GM20000 (cell line): Measurements from ENCODE around the gene TNFRSF6B.

Experiments
- DNase-seq: peaks from one replicate; pipeline ENCODE4 v3.0.0; 2012; ENCODE audit warnings: low spot score
- TF ChIP-seq, protein P1 (sequence below): IDR thresholded peaks from 2 replicates; pipeline ENCODE4 v1.5.1; 2012; ENCODE audit warnings: mild to moderate bottlenecking, control low read depth; ENCODE audit errors: extremely low read depth, missing control alignments

Gene TNFRSF6B

DNA sequence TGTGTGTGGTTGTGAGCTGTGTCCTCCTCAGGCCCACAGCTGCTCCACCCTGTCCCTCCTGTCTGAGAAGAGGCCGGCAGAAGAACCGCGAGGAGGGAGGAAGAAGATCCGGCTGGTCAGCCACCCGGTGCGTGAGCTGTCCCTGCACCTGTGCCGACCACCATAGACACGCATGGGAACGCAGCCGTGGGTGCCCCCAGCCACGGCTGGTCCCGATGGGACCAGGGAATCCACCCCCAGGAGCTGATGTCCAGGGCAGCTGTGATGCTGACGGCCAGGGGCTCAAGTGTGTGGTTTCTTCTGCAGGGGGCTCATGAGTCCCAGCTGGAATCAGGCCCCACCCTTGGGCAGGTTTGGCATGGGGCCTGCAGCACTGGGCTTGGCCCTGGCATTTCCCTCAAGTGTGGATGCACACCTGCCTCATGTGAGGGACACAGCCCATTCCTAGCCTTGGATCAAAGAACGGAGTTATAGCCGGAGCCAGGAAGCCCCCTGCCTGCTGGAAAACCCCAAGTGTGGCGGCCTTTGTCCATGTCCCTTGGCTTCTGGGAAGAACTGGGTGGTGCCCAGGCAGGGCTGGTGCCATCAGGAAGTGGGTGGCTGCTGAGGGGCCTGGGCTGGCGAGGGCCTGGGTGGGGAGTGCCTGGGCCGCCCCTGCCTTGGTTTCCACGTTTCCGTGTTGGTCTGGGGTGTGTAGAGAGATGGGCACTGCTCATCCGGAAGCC lies 4.6 kb upstream of the TNFRSF6B start:
- TF ChIP-seq, protein P1, sequence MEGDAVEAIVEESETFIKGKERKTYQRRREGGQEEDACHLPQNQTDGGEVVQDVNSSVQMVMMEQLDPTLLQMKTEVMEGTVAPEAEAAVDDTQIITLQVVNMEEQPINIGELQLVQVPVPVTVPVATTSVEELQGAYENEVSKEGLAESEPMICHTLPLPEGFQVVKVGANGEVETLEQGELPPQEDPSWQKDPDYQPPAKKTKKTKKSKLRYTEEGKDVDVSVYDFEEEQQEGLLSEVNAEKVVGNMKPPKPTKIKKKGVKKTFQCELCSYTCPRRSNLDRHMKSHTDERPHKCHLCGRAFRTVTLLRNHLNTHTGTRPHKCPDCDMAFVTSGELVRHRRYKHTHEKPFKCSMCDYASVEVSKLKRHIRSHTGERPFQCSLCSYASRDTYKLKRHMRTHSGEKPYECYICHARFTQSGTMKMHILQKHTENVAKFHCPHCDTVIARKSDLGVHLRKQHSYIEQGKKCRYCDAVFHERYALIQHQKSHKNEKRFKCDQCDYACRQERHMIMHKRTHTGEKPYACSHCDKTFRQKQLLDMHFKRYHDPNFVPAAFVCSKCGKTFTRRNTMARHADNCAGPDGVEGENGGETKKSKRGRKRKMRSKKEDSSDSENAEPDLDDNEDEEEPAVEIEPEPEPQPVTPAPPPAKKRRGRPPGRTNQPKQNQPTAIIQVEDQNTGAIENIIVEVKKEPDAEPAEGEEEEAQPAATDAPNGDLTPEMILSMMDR = no peak
- DNase-seq = no peak

DNA sequence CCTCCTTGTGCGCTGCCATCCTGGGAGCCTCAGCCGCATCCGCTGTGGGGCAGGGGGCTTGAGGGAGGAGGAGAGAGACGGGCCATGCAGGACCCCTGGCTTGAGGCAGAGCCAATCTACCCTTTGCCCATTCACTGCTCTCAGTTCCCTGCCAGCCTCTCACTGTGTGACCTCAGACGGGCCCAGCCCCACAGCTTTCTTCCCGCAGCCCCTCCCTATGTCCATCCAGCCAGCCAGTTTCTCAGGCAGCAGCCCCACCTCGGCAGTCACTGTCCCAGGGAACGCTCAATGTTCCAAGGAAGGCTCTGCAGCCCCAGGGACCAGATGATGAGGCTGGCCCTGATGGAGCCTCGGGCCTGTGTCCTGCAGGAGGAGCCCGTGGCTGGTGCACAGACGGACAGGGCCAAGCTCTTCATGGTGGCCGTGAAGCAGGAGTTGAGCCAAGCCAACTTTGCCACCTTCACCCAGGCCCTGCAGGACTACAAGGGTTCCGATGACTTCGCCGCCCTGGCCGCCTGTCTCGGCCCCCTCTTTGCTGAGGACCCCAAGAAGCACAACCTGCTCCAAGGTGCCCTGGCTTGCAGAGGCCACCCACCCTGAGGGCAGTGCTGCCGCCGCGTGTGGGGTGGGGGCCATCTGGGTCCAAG lies 3.9 kb upstream of the TNFRSF6B start:
- no peak for DNase-seq
- TF ChIP-seq, protein P1 = no peak

DNA sequence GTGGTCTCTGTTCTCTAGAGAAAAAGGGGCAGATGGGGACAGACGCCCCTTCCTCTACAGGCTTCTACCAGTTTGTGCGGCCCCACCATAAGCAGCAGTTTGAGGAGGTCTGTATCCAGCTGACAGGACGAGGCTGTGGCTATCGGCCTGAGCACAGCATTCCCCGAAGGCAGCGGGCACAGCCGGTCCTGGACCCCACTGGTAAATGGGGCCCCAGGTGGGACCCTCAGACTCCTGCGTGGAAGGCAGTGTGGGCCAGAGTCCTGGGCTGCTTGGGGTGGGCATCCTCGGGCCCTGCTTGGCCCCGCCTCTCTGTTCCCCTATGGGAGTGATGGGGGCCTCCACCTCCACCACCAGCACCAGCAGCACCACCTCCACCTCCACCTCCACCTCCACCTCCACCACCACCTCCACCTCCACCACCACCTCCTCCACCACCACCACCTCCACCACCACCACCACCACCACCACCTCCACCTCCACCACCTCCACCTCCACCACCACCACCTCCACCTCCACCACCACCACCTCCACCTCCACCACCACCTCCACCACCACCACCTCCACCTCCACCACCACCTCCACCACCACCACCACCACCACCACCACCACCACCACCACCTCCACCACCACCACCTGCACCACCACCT lies 3.2 kb upstream of the TNFRSF6B start:
- DNase-seq = no peak

DNA sequence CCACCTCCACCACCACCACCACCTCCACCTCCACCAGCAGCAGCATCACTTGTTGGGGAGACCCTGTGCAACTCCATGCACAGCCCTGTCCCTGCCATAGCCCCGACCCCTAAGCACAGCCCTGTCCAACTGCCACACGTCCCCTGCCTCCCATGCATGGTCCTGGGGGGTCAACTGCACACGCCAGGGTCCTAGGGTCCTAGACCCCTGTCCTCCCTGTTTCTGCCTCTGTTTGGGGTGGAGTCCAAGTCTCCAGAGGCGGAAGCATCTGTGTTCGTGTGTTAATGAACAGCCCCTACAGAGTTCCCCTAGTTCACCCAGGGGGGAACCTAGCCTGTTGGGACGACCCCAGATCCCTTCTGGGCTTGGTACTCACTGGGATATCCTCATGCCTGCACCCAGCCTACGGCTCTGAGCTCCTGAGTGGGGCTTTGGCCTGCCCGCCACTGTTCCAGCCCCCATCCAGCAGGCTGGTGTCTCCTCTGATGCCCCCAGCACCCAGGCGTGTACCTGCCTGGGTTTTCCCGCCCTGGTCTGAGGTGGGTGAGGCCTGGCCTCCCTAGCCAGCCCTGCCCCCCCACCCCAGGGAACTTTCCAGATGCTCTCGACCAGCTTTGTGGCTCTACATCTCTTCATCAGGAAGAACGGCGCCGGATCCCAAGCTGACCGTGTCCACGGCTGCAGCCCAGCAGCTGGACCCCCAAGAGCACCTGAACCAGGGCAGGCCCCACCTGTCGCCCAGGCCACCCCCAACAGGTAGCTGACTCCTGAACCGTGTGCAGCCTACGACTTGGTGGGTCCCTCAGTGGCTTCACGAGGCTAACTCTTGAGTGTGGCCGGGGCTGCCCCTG lies 2.5 kb upstream of the TNFRSF6B start:
- TF ChIP-seq, protein P1 = no peak
- DNase-seq = no peak

More for the DNA sequence above, 3.2 kb upstream of the TNFRSF6B start:
- TF ChIP-seq, protein P1 = no peak

DNA sequence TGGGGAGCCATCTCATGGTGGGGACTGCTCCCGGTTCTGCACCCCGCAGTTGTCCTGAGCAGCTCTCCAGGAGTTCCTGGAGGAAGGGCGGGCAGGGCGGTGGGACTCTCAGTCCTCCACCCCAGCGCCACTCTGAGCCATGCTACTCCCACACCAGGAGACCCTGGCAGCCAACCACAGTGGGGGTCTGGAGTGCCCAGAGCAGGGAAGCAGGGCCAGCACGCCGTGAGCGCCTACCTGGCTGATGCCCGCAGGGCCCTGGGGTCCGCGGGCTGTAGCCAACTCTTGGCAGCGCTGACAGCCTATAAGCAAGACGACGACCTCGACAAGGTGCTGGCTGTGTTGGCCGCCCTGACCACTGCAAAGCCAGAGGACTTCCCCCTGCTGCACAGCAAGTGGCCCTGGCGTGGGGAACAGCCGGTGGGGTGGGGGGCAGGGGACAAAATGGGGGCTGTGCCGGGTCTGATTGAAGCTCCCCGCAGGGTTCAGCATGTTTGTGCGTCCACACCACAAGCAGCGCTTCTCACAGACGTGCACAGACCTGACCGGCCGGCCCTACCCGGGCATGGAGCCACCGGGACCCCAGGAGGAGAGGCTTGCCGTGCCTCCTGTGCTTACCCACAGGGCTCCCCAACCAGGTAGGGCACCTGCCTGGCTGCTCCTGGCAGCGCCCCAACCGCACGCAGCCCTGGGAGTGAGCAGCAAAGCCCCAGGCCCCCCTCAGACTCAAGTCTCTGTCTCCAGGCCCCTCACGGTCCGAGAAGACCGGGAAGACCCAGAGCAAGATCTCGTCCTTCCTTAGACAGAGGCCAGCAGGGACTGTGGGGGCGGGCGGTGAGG lies 1.6 kb upstream of the TNFRSF6B start:
- TF ChIP-seq, protein P1 = no peak
- DNase-seq = no peak

DNA sequence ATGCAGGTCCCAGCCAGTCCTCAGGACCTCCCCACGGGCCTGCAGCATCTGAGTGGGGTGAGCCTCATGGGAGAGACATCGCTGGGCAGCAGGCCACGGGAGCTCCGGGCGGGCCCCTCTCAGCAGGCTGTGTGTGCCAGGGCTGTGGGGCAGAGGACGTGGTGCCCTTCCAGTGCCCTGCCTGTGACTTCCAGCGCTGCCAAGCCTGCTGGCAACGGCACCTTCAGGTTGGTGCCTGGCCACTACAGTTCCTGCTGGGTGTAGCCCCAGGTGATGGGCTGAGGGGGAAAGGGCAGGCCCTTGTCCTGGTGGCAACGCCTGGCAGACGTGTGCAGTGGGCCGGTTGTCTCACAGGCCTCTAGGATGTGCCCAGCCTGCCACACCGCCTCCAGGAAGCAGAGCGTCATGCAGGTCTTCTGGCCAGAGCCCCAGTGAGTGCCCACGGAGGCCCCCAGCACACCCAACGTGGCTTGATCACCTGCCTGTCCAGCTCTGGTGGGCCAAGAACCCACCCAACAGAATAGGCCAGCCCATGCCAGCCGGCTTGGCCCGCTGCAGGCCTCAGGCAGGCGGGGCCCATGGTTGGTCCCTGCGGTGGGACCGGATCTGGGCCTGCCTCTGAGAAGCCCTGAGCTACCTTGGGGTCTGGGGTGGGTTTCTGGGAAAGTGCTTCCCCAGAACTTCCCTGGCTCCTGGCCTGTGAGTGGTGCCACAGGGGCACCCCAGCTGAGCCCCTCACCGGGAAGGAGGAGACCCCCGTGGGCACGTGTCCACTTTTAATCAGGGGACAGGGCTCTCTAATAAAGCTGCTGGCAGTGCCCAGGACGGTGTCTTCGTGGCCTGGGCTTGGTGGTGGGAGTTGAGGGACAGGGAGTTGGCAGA lies 787 bp upstream of the TNFRSF6B start:
- TF ChIP-seq, protein P1 = no peak
- no peak for DNase-seq
